ENCODE measurements around the gene GLYR1.
A peak's percentile ranks its signal among the peaks of the same experiment; 100 is the strongest.

Gene GLYR1

GRCh38 chr16:4803898-4804762, 43.0 kb downstream of the GLYR1 start:
- DNase-seq = no peak

- DNase-seq = no peak
These were observed 43.7 kb downstream of the GLYR1 start for GRCh38 chr16:4803401-4803844.

- peak; percentile 81 to 91 (median 84) for DNase-seq
These were observed 44.3 kb downstream of the GLYR1 start for GRCh38 chr16:4802659-4803287.

- DNase-seq = peak; percentile 59 to 85 (median 80)
These were observed 45.0 kb downstream of the GLYR1 start, which contains the start of gene ROGDI for GRCh38 chr16:4801962-4802658. ROGDI (minus strand) TSS chr16:4802633; CDS start chr16:4802571, 62 bp downstream.

- no peak for DNase-seq
These were observed 45.8 kb downstream of the GLYR1 start for GRCh38 chr16:4801051-4801961.

GRCh38 chr16:4800290-4801041, 46.6 kb downstream of the GLYR1 start:
- no peak for DNase-seq

- DNase-seq = no peak
These were observed 47.8 kb downstream of the GLYR1 start for GRCh38 chr16:4799171-4799855.

GRCh38 chr16:4798456-4798855, 48.6 kb downstream of the GLYR1 start:
- no peak for DNase-seq

GRCh38 chr16:4797805-4798252, 49.3 kb downstream of the GLYR1 start:
- no peak for DNase-seq

- no peak for DNase-seq
These were observed 49.9 kb downstream of the GLYR1 start for GRCh38 chr16:4796982-4797804.

- DNase-seq = no peak
These were observed 51.1 kb downstream of the GLYR1 start for GRCh38 chr16:4795828-4796572.

GRCh38 chr16:4795181-4795827, 51.8 kb downstream of the GLYR1 start, which contains the start of gene SMIM22:
SMIM22 (plus strand) TSS chr16:4795369; CDS start chr16:4795735, 366 bp downstream.
- no peak for DNase-seq

- no peak for DNase-seq
These were observed 54.1 kb downstream of the GLYR1 start for GRCh38 chr16:4792951-4793513.

- DNase-seq = no peak
These were observed 56.2 kb downstream of the GLYR1 start for GRCh38 chr16:4790871-4791270.

GRCh38 chr16:4790261-4790660, 56.8 kb downstream of the GLYR1 start:
- DNase-seq = no peak

- no peak for DNase-seq
These were observed 58.2 kb downstream of the GLYR1 start for GRCh38 chr16:4788910-4789309.

GRCh38 chr16:4788489-4788889, 58.6 kb downstream of the GLYR1 start:
- DNase-seq = no peak
